Measurements from ENCODE around the gene MCU.

GRCh38 chr10:72906446-72906845 lies 214.5 kb downstream of the MCU start:
- TF ChIP-seq, protein P1, sequence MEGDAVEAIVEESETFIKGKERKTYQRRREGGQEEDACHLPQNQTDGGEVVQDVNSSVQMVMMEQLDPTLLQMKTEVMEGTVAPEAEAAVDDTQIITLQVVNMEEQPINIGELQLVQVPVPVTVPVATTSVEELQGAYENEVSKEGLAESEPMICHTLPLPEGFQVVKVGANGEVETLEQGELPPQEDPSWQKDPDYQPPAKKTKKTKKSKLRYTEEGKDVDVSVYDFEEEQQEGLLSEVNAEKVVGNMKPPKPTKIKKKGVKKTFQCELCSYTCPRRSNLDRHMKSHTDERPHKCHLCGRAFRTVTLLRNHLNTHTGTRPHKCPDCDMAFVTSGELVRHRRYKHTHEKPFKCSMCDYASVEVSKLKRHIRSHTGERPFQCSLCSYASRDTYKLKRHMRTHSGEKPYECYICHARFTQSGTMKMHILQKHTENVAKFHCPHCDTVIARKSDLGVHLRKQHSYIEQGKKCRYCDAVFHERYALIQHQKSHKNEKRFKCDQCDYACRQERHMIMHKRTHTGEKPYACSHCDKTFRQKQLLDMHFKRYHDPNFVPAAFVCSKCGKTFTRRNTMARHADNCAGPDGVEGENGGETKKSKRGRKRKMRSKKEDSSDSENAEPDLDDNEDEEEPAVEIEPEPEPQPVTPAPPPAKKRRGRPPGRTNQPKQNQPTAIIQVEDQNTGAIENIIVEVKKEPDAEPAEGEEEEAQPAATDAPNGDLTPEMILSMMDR (IDR thresholded peaks at IDR 0.05) = no peak
- TF ChIP-seq POLR2A (IDR thresholded peaks at IDR 0.05) = no peak
